Panc1 (cell line): ENCODE measurements around the gene RAP1GAP2. TPM values are rescaled to one million over a fixed set of nuclear protein-coding genes. Genes with fewer than 3 reads are reported as not detected.

ENCODE experiments used
- ATAC-seq: fragments of 200-7000 bp; cut with Tn5 transposase; 2 replicates; pipeline ENCODE4 v1.9.1; 2020; ENCODE audit warnings: mild to moderate bottlenecking, moderate library complexity
- BruUV-seq: library from RNA; stranded (reverse); fragments of 400-500 nt; replicated peaks from 2 replicates; lab custom pipeline; 2021; lab: Mats Ljungman, UMichigan
- CTCF ChIA-PET: fragments of 300-600 bp; sonication (Branson Sonifier 250); formaldehyde crosslinking; loops from one replicate; lab custom pipeline; 2022; ENCODE audit warnings: antibody characterized with exemption; lab: Charles Lee
- POLR2A ChIA-PET: fragments of 300-600 bp; sonication (Branson Sonifier 250); formaldehyde crosslinking; loops from one replicate; lab custom pipeline; 2022; ENCODE audit warnings: antibody characterized with exemption; lab: Charles Lee
- DNase-seq: peaks from one replicate; pipeline ENCODE4 v3.0.0-alpha.2; 2010; ENCODE audit warnings: low read depth, low spot score
- H3K27ac ChIP-seq: 2 replicates; pipeline ENCODE4 v1.5.1; 2011; ENCODE audit warnings: mild to moderate bottlenecking, low read length, inconsistent platforms
- H3K27me3 ChIP-seq: fragments of 200-500 bp; sonication (Bioruptor generic); 2 replicates; pipeline ENCODE4 v1.6.0; 2014; ENCODE audit warnings: low read length, inconsistent platforms; ENCODE audit not compliant: control insufficient read depth, insufficient read depth
- H3K36me3 ChIP-seq: fragments of 200-500 bp; sonication (Bioruptor generic); 2 replicates; pipeline ENCODE4 v1.5.1; 2014; ENCODE audit warnings: inconsistent platforms, mild to moderate bottlenecking, low read length, moderate library complexity; ENCODE audit not compliant: control insufficient read depth, insufficient read depth
- H3K4me1 ChIP-seq: 2 replicates; pipeline ENCODE4 v1.5.1; 2011; ENCODE audit warnings: inconsistent platforms, mild to moderate bottlenecking, low read length, moderate library complexity; ENCODE audit not compliant: control insufficient read depth, insufficient read depth
- H3K4me3 ChIP-seq, 2 experiments: 2 replicates each; pipeline ENCODE4 v1.5.1; 2011 to 2012; ENCODE audit warnings: low read depth in 2 of 2, low read length in 2 of 2, mild to moderate bottlenecking in 2 of 2, inconsistent platforms in 1 of 2, moderate library complexity in 1 of 2
- H3K9me3 ChIP-seq: fragments of 200-500 bp; sonication (Bioruptor generic); 2 replicates; pipeline ENCODE4 v1.5.1; 2014; ENCODE audit warnings: low read depth, mild to moderate bottlenecking, inconsistent platforms, low read length, moderate library complexity; ENCODE audit not compliant: control insufficient read depth, insufficient read depth
- POLR2AphosphoS5 ChIP-seq: IDR thresholded peaks from 2 replicates; pipeline ENCODE4 v1.6.1; 2012; ENCODE audit warnings: mild to moderate bottlenecking, low read depth, low read length, moderate library complexity
- REST ChIP-seq, 2 experiments: IDR thresholded peaks; 2 replicates each; pipeline ENCODE4 v1.6.1; 2011 to 2012; ENCODE audit warnings: low read depth in 2 of 2, control low read depth in 1 of 2, low read length in 1 of 2, mild to moderate bottlenecking in 1 of 2, moderate library complexity in 1 of 2; ENCODE audit not compliant: insufficient read depth in 1 of 2
- SIN3A ChIP-seq: IDR thresholded peaks from 2 replicates; pipeline ENCODE4 v1.6.1; 2012; ENCODE audit warnings: low read depth, mild to moderate bottlenecking, low read length, moderate library complexity, borderline replicate concordance; ENCODE audit not compliant: insufficient read depth
- TCF7L2 ChIP-seq: IDR thresholded peaks from 2 replicates; pipeline ENCODE4 v1.6.1; 2011; ENCODE audit warnings: mild to moderate bottlenecking, low read depth, low read length, inconsistent platforms
- in situ Hi-C: cut with HindIII; loops from 2 replicates; pipeline ENCODE4 v1.10.0; 2016; ENCODE audit warnings: low sequenced_read_pairs, low pct_unique_long_range_greater_than_20kb
- intact Hi-C: fragments of 100-400 bp; cut with micrococcal nuclease; formaldehyde crosslinking; loops from one replicate; pipeline ENCODE4 v1.10.0; 2022; ENCODE audit not compliant: unreplicated experiment
- total RNA-seq: library from RNA; stranded (reverse); gene quantifications from one replicate; pipeline ENCODE4 v1.2.1, GENCODE V29; 2021; ENCODE audit not compliant: unreplicated experiment
- TF ChIP-seq, protein P1 (sequence below): fragments of 450-650 bp; IDR thresholded peaks from 2 replicates; pipeline ENCODE4 v1.5.1; 2017; ENCODE audit warnings: mild to moderate bottlenecking

Gene RAP1GAP2
- total RNA-seq, 1 experiment from 2014 or later: 10.0 TPM

- in situ Hi-C loops (no loop called here), intact Hi-C loops (no loop called here)
- no peaks in the 10 kb centered on the region for H3K9me3 ChIP-seq
- no TSS peak for BruUV-seq
- H3K27ac ChIP-seq: no peak overlapping the region
- H3K36me3 ChIP-seq: no peaks in the 10 kb centered on the region
- H3K4me3 ChIP-seq: no peak overlapping the region
- TF ChIP-seq SIN3A (no peak), REST (IDR thresholded peaks at IDR 0.05; ENCODE audit: insufficient read depth in 1 of 2, low read depth in 2 of 2, low read length in 1 of 2) (no peak), POLR2AphosphoS5 (no peak), TCF7L2 (no peak)
- TF ChIP-seq, protein P1, sequence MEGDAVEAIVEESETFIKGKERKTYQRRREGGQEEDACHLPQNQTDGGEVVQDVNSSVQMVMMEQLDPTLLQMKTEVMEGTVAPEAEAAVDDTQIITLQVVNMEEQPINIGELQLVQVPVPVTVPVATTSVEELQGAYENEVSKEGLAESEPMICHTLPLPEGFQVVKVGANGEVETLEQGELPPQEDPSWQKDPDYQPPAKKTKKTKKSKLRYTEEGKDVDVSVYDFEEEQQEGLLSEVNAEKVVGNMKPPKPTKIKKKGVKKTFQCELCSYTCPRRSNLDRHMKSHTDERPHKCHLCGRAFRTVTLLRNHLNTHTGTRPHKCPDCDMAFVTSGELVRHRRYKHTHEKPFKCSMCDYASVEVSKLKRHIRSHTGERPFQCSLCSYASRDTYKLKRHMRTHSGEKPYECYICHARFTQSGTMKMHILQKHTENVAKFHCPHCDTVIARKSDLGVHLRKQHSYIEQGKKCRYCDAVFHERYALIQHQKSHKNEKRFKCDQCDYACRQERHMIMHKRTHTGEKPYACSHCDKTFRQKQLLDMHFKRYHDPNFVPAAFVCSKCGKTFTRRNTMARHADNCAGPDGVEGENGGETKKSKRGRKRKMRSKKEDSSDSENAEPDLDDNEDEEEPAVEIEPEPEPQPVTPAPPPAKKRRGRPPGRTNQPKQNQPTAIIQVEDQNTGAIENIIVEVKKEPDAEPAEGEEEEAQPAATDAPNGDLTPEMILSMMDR: no peak
- ChIA-PET CTCF (no interaction called here), POLR2A (no interaction called here)
- DNase-seq: no peak
- H3K27me3 ChIP-seq: no peaks in the 10 kb centered on the region
- no peak for ATAC-seq
- no peaks in the 10 kb centered on the region for H3K4me1 ChIP-seq
Observed at GRCh38 chr17:2900842-2901241, 104.6 kb downstream of the RAP1GAP2 start.

- H3K4me3 ChIP-seq: no peak overlapping the region
- DNase-seq: no peak
- no TSS peak for BruUV-seq
- in situ Hi-C loops: no loop called here
- no peaks in the 10 kb centered on the region for H3K9me3 ChIP-seq
- H3K27me3 ChIP-seq: no peaks in the 10 kb centered on the region
- no peaks in the 10 kb centered on the region for H3K36me3 ChIP-seq
- no peaks in the 10 kb centered on the region for H3K4me1 ChIP-seq
- intact Hi-C loops: no loop called here
- ChIA-PET CTCF (no interaction called here), POLR2A (no interaction called here)
- TF ChIP-seq POLR2AphosphoS5 (no peak), TCF7L2 (no peak), SIN3A (no peak), REST (IDR thresholded peaks at IDR 0.05; ENCODE audit: insufficient read depth in 1 of 2, low read depth in 2 of 2, low read length in 1 of 2) (no peak)
- TF ChIP-seq, protein P1: no peak
- no peak overlapping the region for H3K27ac ChIP-seq
- no peak for ATAC-seq
Observed at GRCh38 chr17:2901582-2901981, 105.3 kb downstream of the RAP1GAP2 start.
